HEK293T (cell line): Measurements from ENCODE around the gene LRPPRC.

Source experiments
- BHLHE40 ChIP-seq: fragments of 450-650 bp; IDR thresholded peaks from 2 replicates; pipeline ENCODE4 v1.6.1; 2016; ENCODE audit warnings: mild to moderate bottlenecking, moderate library complexity, borderline replicate concordance
- CTBP1 ChIP-seq: fragments of 450-650 bp; IDR thresholded peaks from 2 replicates; pipeline ENCODE4 v1.6.1; 2016; ENCODE audit warnings: borderline replicate concordance
- FOXK2 ChIP-seq: fragments of 450-650 bp; IDR thresholded peaks from 2 replicates; pipeline ENCODE4 v1.6.1; 2016; ENCODE audit warnings: mild to moderate bottlenecking
- FOXM1 ChIP-seq: fragments of 450-650 bp; IDR thresholded peaks from 2 replicates; pipeline ENCODE4 v1.6.1; 2017; ENCODE audit warnings: mild to moderate bottlenecking, borderline replicate concordance
- HDGF ChIP-seq: fragments of 450-650 bp; IDR thresholded peaks from 2 replicates; pipeline ENCODE4 v1.6.1; 2017; ENCODE audit warnings: antibody characterized with exemption, borderline replicate concordance
- L3MBTL2 ChIP-seq: fragments of 450-650 bp; conservative IDR thresholded peaks from 2 replicates; pipeline ENCODE4 v1.6.1; 2016; ENCODE audit warnings: mild to moderate bottlenecking
- NFRKB ChIP-seq: fragments of 450-650 bp; IDR thresholded peaks from 2 replicates; pipeline ENCODE4 v1.6.1; 2016; ENCODE audit warnings: mild to moderate bottlenecking, moderate library complexity
- SP1 ChIP-seq: fragments of 450-650 bp; IDR thresholded peaks from 2 replicates; pipeline ENCODE4 v1.6.1; 2017
- TF ChIP-seq, protein P1 (sequence below): fragments of 450-650 bp; IDR thresholded peaks from 2 replicates; pipeline ENCODE4 v1.6.1; 2016

DNA sequence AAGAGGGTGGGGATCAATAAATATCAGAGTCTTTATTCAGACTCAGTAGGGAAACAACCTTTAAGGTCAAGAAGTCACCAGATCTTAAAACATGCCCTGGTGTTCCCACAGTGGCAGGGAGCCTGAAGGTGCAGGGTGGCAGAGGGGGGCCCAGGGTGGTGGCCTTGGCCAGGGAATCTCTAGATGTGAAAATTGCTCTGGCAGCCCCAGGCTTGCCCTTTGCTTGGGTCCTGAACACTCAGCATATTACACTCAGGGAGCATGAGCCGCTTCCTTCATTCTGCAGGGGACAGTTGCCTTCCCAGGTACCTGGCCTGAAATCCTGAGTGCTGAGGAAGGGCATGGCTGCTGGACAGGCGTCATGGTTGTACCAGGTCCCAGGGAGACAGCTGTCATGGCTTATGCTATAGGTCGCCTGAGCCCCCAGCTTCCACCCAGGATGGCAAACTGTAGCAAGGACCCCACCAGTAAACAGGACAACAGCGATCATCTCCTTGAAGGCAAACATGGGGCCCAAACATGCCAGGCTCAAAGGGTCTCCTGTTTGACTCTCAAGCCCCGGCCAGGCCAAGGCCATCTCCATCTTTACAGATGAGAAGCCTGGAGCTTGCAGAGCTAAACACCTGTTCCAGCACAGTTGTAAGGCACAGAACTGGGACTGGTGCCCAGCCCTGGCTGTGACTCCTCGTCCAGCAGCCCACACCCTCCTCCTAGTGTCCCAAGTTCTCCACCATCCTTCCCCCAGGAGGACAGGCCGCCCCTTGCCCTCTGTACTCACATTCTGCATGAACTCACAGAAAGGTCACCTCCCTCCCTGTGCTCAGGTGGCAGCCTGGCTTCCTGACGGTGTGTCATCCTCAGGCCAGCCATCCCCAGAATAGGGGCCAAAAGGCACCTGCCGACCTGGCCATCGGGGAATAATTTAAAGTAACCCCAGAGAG, 142.4 kb downstream of the LRPPRC start:
- no peak for TF ChIP-seq BHLHE40
- no peak for TF ChIP-seq CTBP1
- no peak for TF ChIP-seq L3MBTL2
- no peak for TF ChIP-seq NFRKB
- TF ChIP-seq HDGF: no peak
- TF ChIP-seq, protein P1, sequence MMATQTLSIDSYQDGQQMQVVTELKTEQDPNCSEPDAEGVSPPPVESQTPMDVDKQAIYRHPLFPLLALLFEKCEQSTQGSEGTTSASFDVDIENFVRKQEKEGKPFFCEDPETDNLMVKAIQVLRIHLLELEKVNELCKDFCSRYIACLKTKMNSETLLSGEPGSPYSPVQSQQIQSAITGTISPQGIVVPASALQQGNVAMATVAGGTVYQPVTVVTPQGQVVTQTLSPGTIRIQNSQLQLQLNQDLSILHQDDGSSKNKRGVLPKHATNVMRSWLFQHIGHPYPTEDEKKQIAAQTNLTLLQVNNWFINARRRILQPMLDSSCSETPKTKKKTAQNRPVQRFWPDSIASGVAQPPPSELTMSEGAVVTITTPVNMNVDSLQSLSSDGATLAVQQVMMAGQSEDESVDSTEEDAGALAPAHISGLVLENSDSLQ: no peak
- no peak for TF ChIP-seq FOXM1
- no peak for TF ChIP-seq FOXK2
- TF ChIP-seq SP1: no peak
